ENCODE measurements around the gene NTSR2.

Gene NTSR2

GRCh38 chr2:11682590-11682915 is 12.6 kb upstream of the NTSR2 start:
- Histone ChIP-seq H3K27ac (ENCODE audit: low read length) (no peak overlapping the region), H3K27me3 (ENCODE audit: insufficient read depth, low read length) (peaks cover 9% of the 10 kb centered on the region), H3K36me3 (ENCODE audit: insufficient read depth, low read depth, low read length) (no peaks in the 10 kb centered on the region), H3K9ac (ENCODE audit: low read depth, low read length) (no peak overlapping the region), H3K9me3 (ENCODE audit: insufficient read depth, low read depth, low read length) (no peaks in the 10 kb centered on the region), H3K4me1 (ENCODE audit: insufficient read depth, low read length) (peaks cover 3% of the 10 kb centered on the region; the same call in 1 of the 2 replicates), H3K4me3 (ENCODE audit: low read length) (no peak overlapping the region)

- no peaks in the 10 kb centered on the region for H3K36me3 ChIP-seq (ENCODE audit: insufficient read depth, low read depth, low read length)
- H3K4me3 ChIP-seq (ENCODE audit: low read length), result no peak overlapping the region
- H3K27me3 ChIP-seq (ENCODE audit: insufficient read depth, low read length), result peaks cover 6% of the 10 kb centered on the region
- H3K9ac ChIP-seq (ENCODE audit: low read depth, low read length), result no peak overlapping the region
- no peak overlapping the region for H3K27ac ChIP-seq (ENCODE audit: low read length)
- peaks cover 3% of the 10 kb centered on the region; the same call in 1 of the 2 replicates for H3K4me1 ChIP-seq (ENCODE audit: insufficient read depth, low read length)
- H3K9me3 ChIP-seq (ENCODE audit: insufficient read depth, low read depth, low read length), result no peaks in the 10 kb centered on the region
Measured at GRCh38 chr2:11681722-11682589, 12.0 kb upstream of the NTSR2 start.

- Histone ChIP-seq H3K9ac (ENCODE audit: low read depth, low read length) (no peak overlapping the region), H3K36me3 (ENCODE audit: insufficient read depth, low read depth, low read length) (no peaks in the 10 kb centered on the region), H3K27ac (ENCODE audit: low read length) (no peak overlapping the region), H3K4me1 (ENCODE audit: insufficient read depth, low read length) (peaks cover 3% of the 10 kb centered on the region; the same call in 1 of the 2 replicates), H3K4me3 (ENCODE audit: low read length) (no peak overlapping the region), H3K9me3 (ENCODE audit: insufficient read depth, low read depth, low read length) (no peaks in the 10 kb centered on the region), H3K27me3 (ENCODE audit: insufficient read depth, low read length) (peaks cover 6% of the 10 kb centered on the region)
Measured at GRCh38 chr2:11680901-11681721, 11.1 kb upstream of the NTSR2 start.

- Histone ChIP-seq H3K9me3 (ENCODE audit: insufficient read depth, low read depth, low read length) (no peaks in the 10 kb centered on the region), H3K27me3 (ENCODE audit: insufficient read depth, low read length) (peaks cover 6% of the 10 kb centered on the region), H3K9ac (ENCODE audit: low read depth, low read length) (no peak overlapping the region), H3K4me3 (ENCODE audit: low read length) (no peak overlapping the region), H3K27ac (ENCODE audit: low read length) (no peak overlapping the region), H3K36me3 (ENCODE audit: insufficient read depth, low read depth, low read length) (no peaks in the 10 kb centered on the region), H3K4me1 (ENCODE audit: insufficient read depth, low read length) (peaks cover 3% of the 10 kb centered on the region; the same call in 1 of the 2 replicates)
Measured at GRCh38 chr2:11680182-11680900, 10.3 kb upstream of the NTSR2 start.

- no peaks in the 10 kb centered on the region for H3K36me3 ChIP-seq (ENCODE audit: insufficient read depth, low read depth, low read length)
- H3K27ac ChIP-seq (ENCODE audit: low read length), result no peak overlapping the region
- H3K27me3 ChIP-seq (ENCODE audit: insufficient read depth, low read length), result peaks cover 6% of the 10 kb centered on the region
- H3K4me1 ChIP-seq (ENCODE audit: insufficient read depth, low read length), result peaks cover 3% of the 10 kb centered on the region; the same call in 1 of the 2 replicates
- no peak overlapping the region for H3K4me3 ChIP-seq (ENCODE audit: low read length)
- no peak overlapping the region for H3K9ac ChIP-seq (ENCODE audit: low read depth, low read length)
- H3K9me3 ChIP-seq (ENCODE audit: insufficient read depth, low read depth, low read length), result no peaks in the 10 kb centered on the region
Measured at GRCh38 chr2:11679486-11680181, 9.6 kb upstream of the NTSR2 start.

GRCh38 chr2:11679016-11679415 is 9.0 kb upstream of the NTSR2 start:
- Histone ChIP-seq H3K4me1 (ENCODE audit: insufficient read depth, low read length) (peaks cover 3% of the 10 kb centered on the region; the same call in 1 of the 2 replicates), H3K36me3 (ENCODE audit: insufficient read depth, low read depth, low read length) (no peaks in the 10 kb centered on the region), H3K27me3 (ENCODE audit: insufficient read depth, low read length) (peaks cover 3% of the 10 kb centered on the region), H3K9me3 (ENCODE audit: insufficient read depth, low read depth, low read length) (no peaks in the 10 kb centered on the region), H3K4me3 (ENCODE audit: low read length) (no peak overlapping the region), H3K27ac (ENCODE audit: low read length) (no peak overlapping the region), H3K9ac (ENCODE audit: low read depth, low read length) (no peak overlapping the region)

GRCh38 chr2:11678306-11678960 is 8.4 kb upstream of the NTSR2 start:
- Histone ChIP-seq H3K9me3 (ENCODE audit: insufficient read depth, low read depth, low read length) (no peaks in the 10 kb centered on the region), H3K27me3 (ENCODE audit: insufficient read depth, low read length) (no peaks in the 10 kb centered on the region; the same call in 1 of the 2 replicates), H3K4me1 (ENCODE audit: insufficient read depth, low read length) (peaks cover 3% of the 10 kb centered on the region; the same call in 1 of the 2 replicates), H3K9ac (ENCODE audit: low read depth, low read length) (no peak overlapping the region), H3K27ac (ENCODE audit: low read length) (no peak overlapping the region), H3K36me3 (ENCODE audit: insufficient read depth, low read depth, low read length) (no peaks in the 10 kb centered on the region), H3K4me3 (ENCODE audit: low read length) (no peak overlapping the region)

GRCh38 chr2:11677136-11678055 is 7.4 kb upstream of the NTSR2 start:
- Histone ChIP-seq H3K27ac (ENCODE audit: low read length) (no peak overlapping the region), H3K4me3 (ENCODE audit: low read length) (no peak overlapping the region), H3K9ac (ENCODE audit: low read depth, low read length) (no peak overlapping the region), H3K27me3 (ENCODE audit: insufficient read depth, low read length) (no peaks in the 10 kb centered on the region; the same call in 1 of the 2 replicates), H3K4me1 (ENCODE audit: insufficient read depth, low read length) (peaks cover 3% of the 10 kb centered on the region; the same call in 1 of the 2 replicates), H3K9me3 (ENCODE audit: insufficient read depth, low read depth, low read length) (no peaks in the 10 kb centered on the region), H3K36me3 (ENCODE audit: insufficient read depth, low read depth, low read length) (no peaks in the 10 kb centered on the region)

- Histone ChIP-seq H3K4me1 (ENCODE audit: insufficient read depth, low read length) (peaks cover 3% of the 10 kb centered on the region; the same call in 1 of the 2 replicates), H3K36me3 (ENCODE audit: insufficient read depth, low read depth, low read length) (no peaks in the 10 kb centered on the region), H3K9ac (ENCODE audit: low read depth, low read length) (no peak overlapping the region), H3K27ac (ENCODE audit: low read length) (no peak overlapping the region), H3K4me3 (ENCODE audit: low read length) (no peak overlapping the region), H3K27me3 (ENCODE audit: insufficient read depth, low read length) (no peaks in the 10 kb centered on the region; the same call in 1 of the 2 replicates), H3K9me3 (ENCODE audit: insufficient read depth, low read depth, low read length) (no peaks in the 10 kb centered on the region)
Measured at GRCh38 chr2:11676640-11677039, 6.6 kb upstream of the NTSR2 start.

All from iPS-20b (cell line).